Measurements from ENCODE around the gene RLIM. TPM values are rescaled to one million over a fixed set of nuclear protein-coding genes. Genes with fewer than 3 reads are reported as not detected.
A peak's percentile ranks its signal among the peaks of the same experiment; 100 is the strongest.

The RLIM gene
- polyA plus RNA-seq, 1 donor (not counting 4 experiments of a cell fraction or from before 2014, with no cell fraction given), result 23.8 TPM

DNA sequence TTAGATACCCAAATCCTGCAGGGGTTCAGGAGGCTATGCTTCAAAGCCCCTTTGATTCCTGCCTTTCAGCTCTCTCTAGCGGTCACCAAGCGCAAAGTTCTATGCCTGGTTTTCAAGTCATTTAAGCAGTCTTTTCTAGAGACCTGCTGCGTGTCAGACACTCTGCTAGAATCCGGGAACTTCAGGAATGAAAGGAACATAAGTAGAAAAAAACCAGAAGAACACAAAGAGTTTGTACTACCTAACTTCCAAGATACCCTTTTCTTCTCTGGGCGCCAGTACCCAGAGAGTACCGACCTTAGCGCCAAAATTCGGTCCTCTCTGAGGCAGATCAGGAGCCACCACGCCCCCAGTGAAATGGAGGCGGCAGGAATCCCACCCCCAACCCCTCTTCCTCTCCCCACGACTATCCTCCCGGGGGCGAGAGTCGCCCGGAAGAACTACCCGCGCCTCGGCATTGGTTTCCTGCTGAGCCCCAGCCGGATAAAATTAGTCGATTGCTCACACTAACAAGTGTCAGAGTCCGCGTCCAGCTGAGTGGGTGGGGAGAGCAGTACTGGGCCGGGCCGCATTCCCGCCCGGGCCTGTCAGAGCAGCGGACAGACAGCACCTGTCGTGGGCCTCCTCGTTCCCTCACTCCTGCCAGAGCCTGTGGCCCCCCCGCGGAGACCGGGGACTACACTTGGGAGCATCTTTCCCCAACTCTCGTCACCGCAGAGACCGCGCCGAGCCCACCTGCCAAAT lies 78.8 kb downstream of the RLIM start:
- no peaks in the 10 kb centered on the region for H3K36me3 ChIP-seq (ENCODE audit: control insufficient read depth in 2 of 2, extremely low read depth in 1 of 2, insufficient read depth in 2 of 2, low read length in 2 of 2)
- H3K27me3 ChIP-seq (ENCODE audit: control insufficient read depth, extremely low read depth, insufficient read depth, low read length), result no peaks in the 10 kb centered on the region
- FAIRE-seq, result no peak
- no peaks in the 10 kb centered on the region for H3K9me1 ChIP-seq (ENCODE audit: control insufficient read depth, extremely low read depth, insufficient read depth, low read length)
- peaks cover 9% of the 10 kb centered on the region for H3K4me1 ChIP-seq (ENCODE audit: control insufficient read depth, extremely low read depth, insufficient read depth, low read length)
- peak overlapping the region; percentile 62 for H3K4me2 ChIP-seq (ENCODE audit: control insufficient read depth, extremely low read depth, insufficient read depth, low read depth, low read length)
- H3K27ac ChIP-seq (ENCODE audit: control insufficient read depth, insufficient read depth, low read length), result no peak overlapping the region
- peak overlapping the region; percentile 35 for H3K9ac ChIP-seq (ENCODE audit: control insufficient read depth, extremely low read depth, insufficient read depth, low read length)
- H3K79me2 ChIP-seq (ENCODE audit: control insufficient read depth, insufficient read depth, low read length), result no peaks in the 10 kb centered on the region
- H3K4me3 ChIP-seq (ENCODE audit: control insufficient read depth in 2 of 3, extremely low read depth in 1 of 3, insufficient read depth in 2 of 3, low read depth in 1 of 3, low read length in 3 of 3), result peak overlapping the region in 2 of 3 experiments; percentile 32 to 59
- no peaks in the 10 kb centered on the region for H3K9me3 ChIP-seq (ENCODE audit: control insufficient read depth, low read depth, low read length)
- dilution Hi-C loops (cut with MboI; ENCODE audit: extremely low pct_ligation_motif_present, low sequenced_read_pairs), result no loop called here
- DNase-seq (ENCODE audit: low read depth, low spot score), result no peak
- TF ChIP-seq EZH2 (IDR thresholded peaks at IDR 0.05; ENCODE audit: low read length), result no peak
- TF ChIP-seq, protein P1, sequence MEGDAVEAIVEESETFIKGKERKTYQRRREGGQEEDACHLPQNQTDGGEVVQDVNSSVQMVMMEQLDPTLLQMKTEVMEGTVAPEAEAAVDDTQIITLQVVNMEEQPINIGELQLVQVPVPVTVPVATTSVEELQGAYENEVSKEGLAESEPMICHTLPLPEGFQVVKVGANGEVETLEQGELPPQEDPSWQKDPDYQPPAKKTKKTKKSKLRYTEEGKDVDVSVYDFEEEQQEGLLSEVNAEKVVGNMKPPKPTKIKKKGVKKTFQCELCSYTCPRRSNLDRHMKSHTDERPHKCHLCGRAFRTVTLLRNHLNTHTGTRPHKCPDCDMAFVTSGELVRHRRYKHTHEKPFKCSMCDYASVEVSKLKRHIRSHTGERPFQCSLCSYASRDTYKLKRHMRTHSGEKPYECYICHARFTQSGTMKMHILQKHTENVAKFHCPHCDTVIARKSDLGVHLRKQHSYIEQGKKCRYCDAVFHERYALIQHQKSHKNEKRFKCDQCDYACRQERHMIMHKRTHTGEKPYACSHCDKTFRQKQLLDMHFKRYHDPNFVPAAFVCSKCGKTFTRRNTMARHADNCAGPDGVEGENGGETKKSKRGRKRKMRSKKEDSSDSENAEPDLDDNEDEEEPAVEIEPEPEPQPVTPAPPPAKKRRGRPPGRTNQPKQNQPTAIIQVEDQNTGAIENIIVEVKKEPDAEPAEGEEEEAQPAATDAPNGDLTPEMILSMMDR (optimal IDR thresholded peaks at IDR 0.05 in 1 of 3, IDR thresholded peaks at IDR 0.05 in 1 of 3, conservative IDR thresholded peaks at IDR 0.05 in 1 of 3; ENCODE audit: extremely low read depth in 1 of 3, insufficient read depth in 2 of 3, low read length in 3 of 3), result peak in 1 of 3 experiments; percentile 28
- no peaks in the 10 kb centered on the region for H4K20me1 ChIP-seq (ENCODE audit: control insufficient read depth, extremely low read depth, insufficient read depth, low read length)
- H2AFZ ChIP-seq (ENCODE audit: control insufficient read depth, low read length), result no peak overlapping the region

Other genes starting within 250 kb of the RLIM start
- 38.4 to 50.7 TPM (median 44.5 TPM) in 3 replicates for gene SLC16A2, start 193.1 kb downstream of the RLIM start, polyA plus RNA-seq

Data from keratinocyte (primary cell).